Hepatic stellate cell (primary cell): ENCODE measurements around the gene ZIC4.

Source experiments
- DNase-seq: peaks from one replicate; pipeline ENCODE4 v3.0.0; 2011; ENCODE audit warnings: low spot score

Gene ZIC4

DNA sequence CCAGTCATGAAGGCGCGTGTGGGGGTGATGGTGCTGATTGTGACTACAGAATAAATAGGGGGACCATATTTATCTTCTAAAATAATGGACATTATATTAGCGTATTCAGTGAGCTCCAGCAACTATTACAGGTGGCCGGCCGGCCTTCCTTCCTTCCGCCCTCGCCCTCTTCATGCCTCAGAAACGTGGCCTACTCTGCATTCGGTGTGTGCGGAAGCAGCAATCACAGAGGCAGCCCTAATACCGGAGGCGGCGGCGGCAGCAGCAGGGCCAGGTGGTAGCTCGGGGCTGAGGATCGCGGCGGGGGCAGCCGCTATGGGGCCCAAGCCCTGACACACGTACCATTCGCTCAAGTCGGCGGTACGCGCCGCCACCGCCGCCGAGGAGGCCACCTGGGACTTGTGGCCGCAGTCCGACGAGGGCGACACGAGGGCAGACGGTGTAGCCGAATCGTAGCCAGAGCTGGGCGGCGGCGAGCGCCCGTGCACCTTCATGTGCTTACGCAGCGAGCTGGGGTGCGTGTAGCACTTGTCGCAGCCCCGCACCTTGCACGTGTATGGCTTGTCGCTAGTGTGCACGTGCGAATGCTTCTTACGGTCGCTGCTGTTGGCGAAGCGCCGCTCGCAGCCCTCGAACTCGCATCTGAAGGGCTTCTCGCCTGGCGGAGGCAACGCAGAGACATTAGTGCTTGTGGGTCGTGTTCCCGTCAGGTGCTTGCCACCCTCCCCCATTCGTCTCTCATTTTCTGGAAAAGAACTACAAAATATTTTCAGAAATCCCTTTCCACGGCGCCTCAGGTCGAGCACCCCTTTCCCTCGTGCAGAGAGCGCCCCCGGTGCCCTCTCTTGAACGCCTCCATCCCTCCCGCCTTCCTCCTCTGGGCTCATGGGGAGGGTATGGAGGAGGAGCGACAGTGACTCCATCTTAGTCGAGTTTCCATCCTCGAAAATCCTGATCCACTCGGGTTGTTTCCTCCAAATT lies 15.5 kb downstream of the ZIC4 start:
- no peak for DNase-seq

DNA sequence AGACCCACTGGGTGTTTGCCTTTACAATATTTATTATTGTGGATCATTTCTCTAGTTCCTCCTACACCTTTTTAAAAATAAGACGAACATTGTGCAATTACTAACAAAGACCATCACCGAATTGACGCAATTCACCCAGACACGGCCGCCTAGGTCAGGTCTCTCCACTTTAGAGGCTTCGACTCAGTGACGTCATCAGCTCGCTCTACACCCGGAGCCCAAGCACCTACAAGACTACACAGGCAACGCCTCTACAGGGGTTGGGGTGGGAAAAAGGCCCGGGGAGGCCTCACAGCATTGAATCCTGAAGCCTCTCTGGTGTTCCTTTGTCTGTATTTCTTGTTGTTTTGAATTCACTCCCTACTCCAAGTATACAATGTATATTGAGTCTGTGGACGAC lies 16.6 kb downstream of the ZIC4 start:
- DNase-seq = no peak

DNA sequence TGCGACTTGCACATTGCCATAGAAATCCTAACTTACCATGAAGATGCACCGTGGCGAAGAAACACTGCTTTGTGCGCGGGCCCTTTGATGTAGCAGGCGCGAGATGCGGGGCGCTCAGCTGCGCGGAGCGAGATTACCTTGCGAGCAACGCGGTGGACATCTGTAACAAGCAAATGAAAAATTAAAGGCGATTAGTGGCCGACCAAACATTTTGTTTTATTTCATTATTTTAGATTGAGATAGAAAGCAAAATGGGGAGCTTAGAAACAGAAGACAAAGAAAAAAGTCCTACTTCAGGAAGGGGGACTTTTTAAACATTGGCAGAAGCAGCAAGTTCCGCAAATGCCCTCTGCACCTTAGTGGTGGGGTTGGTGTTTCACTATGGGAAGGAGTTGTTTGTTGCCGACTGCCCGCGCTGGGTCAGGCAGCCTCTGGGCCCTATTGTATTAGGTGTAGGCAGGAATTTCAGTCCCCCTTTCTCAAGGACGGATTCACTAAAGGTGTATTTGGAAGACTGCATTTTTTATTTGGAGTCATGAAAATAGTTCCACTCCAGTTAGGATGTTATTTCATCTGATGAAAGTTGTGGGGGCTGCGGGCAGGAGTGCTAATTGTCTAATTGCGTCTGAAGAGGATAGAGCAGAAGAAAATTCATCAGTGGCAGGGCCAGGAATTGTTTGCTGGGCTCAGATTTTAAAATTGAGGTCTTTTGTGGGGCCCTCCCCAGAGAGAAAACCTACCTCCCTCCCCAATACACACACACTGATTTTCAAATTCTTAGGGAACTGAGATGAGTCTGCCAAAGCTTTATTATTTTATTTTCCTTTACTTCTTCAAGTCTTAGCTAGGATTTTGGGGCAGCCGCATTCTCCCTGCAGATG lies 17.4 kb downstream of the ZIC4 start:
- no peak for DNase-seq

- no peak for DNase-seq
Observed at GRCh38 chr3:147387885-147388699, 18.3 kb downstream of the ZIC4 start.

DNA sequence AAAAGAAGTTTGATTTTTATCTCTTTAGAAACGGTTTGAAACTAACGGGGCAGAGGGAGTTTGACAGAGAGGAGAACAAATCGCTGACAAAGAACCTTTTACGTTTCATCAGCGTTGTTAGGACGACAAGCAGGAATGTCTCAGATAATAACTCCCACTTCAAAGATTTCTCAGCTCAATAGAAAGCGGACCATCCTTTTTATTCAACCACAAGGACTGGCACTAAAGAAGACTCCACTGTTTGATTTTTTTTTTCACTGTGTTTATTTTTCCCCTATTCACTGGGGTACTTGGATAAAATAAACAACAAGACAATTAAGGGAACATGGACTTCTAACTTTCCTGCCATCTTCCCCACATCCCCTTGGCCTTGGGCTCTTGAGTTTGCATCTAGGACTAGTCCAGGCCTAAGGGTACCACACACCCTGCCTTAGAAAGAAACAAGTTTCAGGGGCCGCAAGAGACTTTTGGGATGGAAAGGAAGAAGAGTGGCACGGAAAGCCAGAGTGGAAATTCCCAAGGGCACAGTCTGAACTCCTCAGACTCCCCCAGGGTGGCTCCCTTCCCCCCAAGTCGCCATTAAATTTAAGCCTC lies 19.0 kb downstream of the ZIC4 start:
- no peak for DNase-seq

DNA sequence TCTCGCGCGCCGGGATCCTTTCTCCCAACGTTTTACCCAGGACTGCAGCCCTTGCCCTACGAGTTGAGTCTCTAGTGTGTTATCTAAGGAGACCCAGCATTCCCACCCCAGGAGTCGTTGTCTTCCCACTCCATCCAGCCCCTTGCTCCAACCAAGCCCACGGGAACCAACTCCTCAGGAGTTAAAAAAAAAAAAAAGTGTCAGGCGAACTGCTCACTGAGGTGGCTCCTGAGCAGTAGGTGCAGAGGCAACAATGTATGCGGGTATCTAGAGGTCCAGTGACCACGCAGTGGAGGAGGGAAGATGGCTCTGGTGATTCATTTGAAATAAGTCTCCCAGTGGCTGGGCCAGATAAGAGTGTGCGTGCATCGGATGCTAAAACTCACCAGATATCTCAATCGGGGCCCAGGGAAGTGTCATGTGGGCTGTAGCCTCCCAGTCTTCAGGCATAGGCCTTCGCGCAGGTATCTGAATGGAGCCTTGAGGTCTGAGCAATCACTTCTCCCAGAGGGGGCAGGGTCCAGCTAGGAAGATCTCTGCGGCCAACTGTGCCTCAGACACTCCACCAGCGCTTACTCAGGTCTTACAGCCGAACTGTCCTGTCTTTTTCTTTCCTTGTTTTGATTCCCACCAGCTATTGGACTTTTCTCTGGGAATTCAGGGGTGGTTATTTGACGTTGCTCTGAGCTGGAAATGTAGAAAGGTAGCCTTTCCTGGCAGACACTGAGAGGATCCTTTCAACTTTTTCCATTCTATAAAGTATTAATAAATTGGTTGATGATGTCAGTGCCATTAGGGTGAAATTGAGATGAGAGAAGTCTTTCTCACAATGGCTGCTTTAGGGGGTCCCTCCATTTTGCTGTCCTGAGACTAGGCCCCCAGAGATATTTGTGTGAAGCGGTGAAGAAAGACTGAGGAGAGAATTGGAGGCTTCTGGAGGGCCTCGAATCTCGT lies 21.0 kb downstream of the ZIC4 start:
- DNase-seq = no peak

DNA sequence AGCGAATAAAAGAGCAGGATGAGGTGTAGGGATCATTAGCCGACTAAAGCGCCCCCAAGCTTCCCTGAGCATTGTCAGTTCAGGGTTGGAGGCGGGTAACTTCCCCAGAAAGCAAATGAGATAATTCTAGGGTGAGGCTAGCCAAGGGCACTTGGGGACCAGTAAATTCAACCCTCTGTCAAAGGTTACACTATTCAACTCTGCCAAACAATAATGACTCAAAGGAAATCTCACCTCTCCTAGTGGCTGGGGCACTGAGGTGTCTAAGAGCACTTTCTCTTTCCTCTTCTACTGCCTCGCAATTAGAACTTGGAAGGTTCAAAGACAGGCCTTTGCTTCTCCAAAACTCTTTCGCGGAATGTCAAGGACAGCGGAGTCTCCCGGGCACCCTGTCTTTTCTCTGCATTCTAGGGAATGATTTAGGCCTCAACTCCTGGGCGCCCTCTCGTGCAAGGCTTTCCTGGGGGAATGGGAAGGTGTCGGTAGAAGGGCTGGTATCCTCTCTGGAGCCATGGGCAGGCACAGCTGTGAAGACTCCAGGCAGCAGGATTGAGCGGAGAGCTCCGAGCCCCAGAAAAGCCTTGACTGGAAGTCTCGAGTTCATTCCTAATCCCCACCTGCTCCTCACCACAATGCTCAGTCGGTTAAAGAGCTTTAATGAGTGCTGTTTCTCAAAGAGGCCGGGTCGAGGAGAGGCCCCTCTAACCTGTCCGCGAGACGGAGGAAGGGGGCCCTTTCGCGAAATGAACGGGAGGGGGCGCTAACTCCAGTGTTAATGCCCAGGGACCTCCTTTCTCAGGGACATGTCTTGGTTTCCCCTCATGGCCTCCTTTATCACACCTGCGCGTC lies 21.9 kb downstream of the ZIC4 start:
- no peak for DNase-seq

GRCh38 chr3:147383617-147384016 lies 22.7 kb downstream of the ZIC4 start:
- no peak for DNase-seq

- DNase-seq = no peak
Observed at GRCh38 chr3:147381596-147381995, 24.7 kb downstream of the ZIC4 start.

DNA sequence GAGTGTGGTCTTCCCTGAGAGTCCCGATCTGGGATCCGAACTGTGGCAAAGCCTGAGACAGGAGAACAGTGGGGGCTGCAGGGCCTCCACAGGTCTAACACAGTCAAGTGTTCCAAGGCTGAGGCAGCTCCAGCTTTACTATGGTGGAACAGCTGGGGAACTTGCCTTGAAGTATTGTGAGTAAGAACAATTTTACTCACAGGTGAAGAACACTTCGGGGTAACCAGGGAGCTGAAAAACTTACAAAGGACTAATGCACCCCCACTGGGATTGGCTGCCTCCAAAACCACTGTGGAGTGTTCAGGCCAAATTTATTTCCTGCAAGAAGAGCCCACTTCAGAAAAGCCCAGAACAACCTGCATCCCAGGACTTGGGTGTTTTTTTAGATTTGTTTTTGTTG lies 25.4 kb downstream of the ZIC4 start:
- DNase-seq = no peak

DNA sequence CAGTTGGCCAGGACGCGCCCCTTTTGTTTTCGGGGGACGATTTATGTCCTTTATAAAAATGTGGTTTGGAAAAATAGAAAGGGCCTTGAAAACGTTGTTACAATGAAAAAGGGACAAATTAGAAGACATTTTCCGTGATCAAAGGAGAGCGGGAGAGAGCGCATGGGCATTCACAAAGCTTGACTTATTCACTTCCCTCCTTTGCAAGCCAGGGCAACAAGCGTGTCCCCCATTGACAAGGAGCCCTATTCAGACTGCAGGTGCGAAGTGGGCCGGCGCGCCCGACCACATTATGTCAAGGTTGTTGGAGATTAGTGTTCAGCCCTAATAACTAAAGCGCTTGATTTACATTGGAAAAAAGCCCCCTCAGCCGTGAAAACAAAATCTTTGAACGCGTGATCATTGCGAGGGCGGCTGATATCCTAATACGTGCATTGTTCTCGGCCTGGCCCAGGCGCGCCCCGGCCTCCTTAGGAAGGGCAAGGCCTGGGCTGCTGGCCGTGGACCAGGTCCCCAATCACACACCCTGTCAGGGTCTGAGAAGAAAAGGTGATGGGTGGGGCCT lies 25.9 kb downstream of the ZIC4 start:
- DNase-seq = no peak

DNA sequence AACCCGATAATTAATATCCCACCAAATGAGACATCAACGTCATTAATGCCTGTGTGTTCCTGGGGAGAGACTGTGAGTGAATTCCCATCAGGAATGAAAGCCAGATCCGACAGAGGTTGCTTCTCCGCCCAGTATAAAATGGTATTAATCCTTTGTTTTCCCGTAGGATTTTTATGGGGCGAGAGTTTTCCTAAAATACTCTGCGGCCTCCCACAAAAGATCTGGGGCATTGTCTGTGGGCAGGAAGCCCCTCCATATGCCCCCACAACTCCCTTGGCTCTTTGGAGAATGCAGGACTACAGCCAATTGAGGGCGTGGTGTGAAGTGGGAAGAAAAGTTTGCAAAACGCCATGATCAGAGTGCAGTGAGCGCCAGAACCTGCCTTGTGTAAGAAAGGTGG lies 26.7 kb downstream of the ZIC4 start:
- no peak for DNase-seq

- no peak for DNase-seq
Observed at GRCh38 chr3:147377412-147378367, 28.7 kb downstream of the ZIC4 start.

DNA sequence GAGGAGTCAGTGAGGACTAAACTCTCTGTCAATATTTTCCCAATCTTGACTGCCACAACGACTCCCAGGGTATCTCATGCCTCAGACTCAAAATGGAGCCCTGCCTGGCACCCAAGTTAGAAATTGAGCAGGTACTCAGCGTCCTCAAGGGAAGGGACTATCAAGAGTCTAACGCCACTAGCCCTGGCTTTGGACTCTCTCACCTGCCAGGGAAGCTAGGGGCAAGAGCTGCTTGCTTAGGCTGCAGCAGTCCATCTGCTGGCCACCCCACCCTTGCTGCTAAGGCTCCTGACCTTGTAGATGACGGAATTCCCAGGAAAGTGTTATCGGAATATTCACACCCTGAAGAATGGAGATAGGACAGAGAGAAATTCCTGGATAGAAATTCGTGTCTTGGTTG lies 33.0 kb downstream of the ZIC4 start:
- DNase-seq = no peak

GRCh38 chr3:147372525-147373027 lies 33.8 kb downstream of the ZIC4 start:
- no peak for DNase-seq

- DNase-seq = no peak
Observed at GRCh38 chr3:147371771-147372340, 34.5 kb downstream of the ZIC4 start.

- DNase-seq = no peak
Observed at GRCh38 chr3:147371140-147371539, 35.2 kb downstream of the ZIC4 start.
